MM.1S (cell line): Measurements from ENCODE around the gene APAF1.

Experiments
- DNase-seq: peaks from one replicate; pipeline ENCODE4 v3.0.0-alpha.2; 2015
- H2AFZ ChIP-seq: fragments of 300-600 bp; sonication (generic); 2 replicates; pipeline ENCODE4 v1.6.0; 2016; ENCODE audit warnings: antibody characterized with exemption, low read length
- H3F3A ChIP-seq: fragments of 300-600 bp; sonication (generic); 2 replicates; pipeline ENCODE4 v1.6.1; 2016; ENCODE audit warnings: mild to moderate bottlenecking, antibody characterized with exemption, low read length, moderate library complexity, mixed read lengths; ENCODE audit not compliant: insufficient read depth
- H3K27ac ChIP-seq: fragments of 300-600 bp; sonication (generic); 2 replicates; pipeline ENCODE4 v1.5.1; 2016; ENCODE audit warnings: mild to moderate bottlenecking, low read length
- H3K27me3 ChIP-seq: fragments of 300-600 bp; sonication (generic); replicated peaks from 2 replicates; pipeline ENCODE4 v1.6.0; 2016; ENCODE audit warnings: low read length; ENCODE audit not compliant: insufficient read depth
- H3K36me3 ChIP-seq: fragments of 300-600 bp; sonication (generic); replicated peaks from 2 replicates; pipeline ENCODE4 v1.6.1; 2016; ENCODE audit warnings: mild to moderate bottlenecking, low read length, mixed read lengths; ENCODE audit not compliant: insufficient read depth
- H3K4me1 ChIP-seq: fragments of 300-600 bp; sonication (generic); 2 replicates; pipeline ENCODE4 v1.6.1; 2016; ENCODE audit warnings: low read length, mixed read lengths
- H3K4me2 ChIP-seq: fragments of 300-600 bp; sonication (generic); 2 replicates; pipeline ENCODE4 v1.6.0; 2016; ENCODE audit warnings: low read depth, low read length
- H3K4me3 ChIP-seq: fragments of 300-600 bp; sonication (generic); 2 replicates; pipeline ENCODE4 v1.5.1; 2016; ENCODE audit warnings: low read length, mixed read lengths
- H3K79me2 ChIP-seq: fragments of 300-600 bp; sonication (generic); 2 replicates; pipeline ENCODE4 v1.6.1; 2016; ENCODE audit warnings: mixed run types, low read length, mixed read lengths
- H3K9ac ChIP-seq: fragments of 300-600 bp; sonication (generic); 2 replicates; pipeline ENCODE4 v1.6.1; 2016; ENCODE audit warnings: low read length, mixed read lengths
- H3K9me2 ChIP-seq: fragments of 300-600 bp; sonication (generic); replicated peaks from 2 replicates; pipeline ENCODE4 v1.6.1; 2016; ENCODE audit warnings: mild to moderate bottlenecking, low read length, mixed read lengths; ENCODE audit not compliant: insufficient read depth
- H3K9me3 ChIP-seq: fragments of 300-600 bp; sonication (generic); replicated peaks from 2 replicates; pipeline ENCODE4 v1.6.1; 2016; ENCODE audit warnings: mild to moderate bottlenecking, low read length, mixed read lengths; ENCODE audit not compliant: insufficient read depth
- H4K20me1 ChIP-seq: fragments of 300-600 bp; sonication (generic); 2 replicates; pipeline ENCODE4 v1.6.1; 2016; ENCODE audit warnings: mild to moderate bottlenecking, low read length, moderate library complexity, mixed read lengths; ENCODE audit not compliant: insufficient read depth
- EZH2 ChIP-seq: fragments of 300-600 bp; sonication (generic); optimal IDR thresholded peaks from 2 replicates; pipeline ENCODE3; 2017; ENCODE audit warnings: low read depth, mild to moderate bottlenecking, antibody characterized with exemption, low read length, mixed read lengths
- EZH2phosphoT487 ChIP-seq: fragments of 300-600 bp; sonication (generic); IDR thresholded peaks from 2 replicates; pipeline ENCODE4 v1.6.1; 2018; ENCODE audit warnings: antibody characterized with exemption, low read length
- TF ChIP-seq, protein P1 (sequence below): fragments of 300-600 bp; sonication (generic); IDR thresholded peaks from 2 replicates; pipeline ENCODE4 v1.5.1; 2016; ENCODE audit warnings: antibody characterized with exemption, low read length, mixed read lengths

APAF1 gene

GRCh38 chr12:98735821-98736220, 90.7 kb downstream of the APAF1 start:
- no peaks in the 10 kb centered on the region for H3K27me3 ChIP-seq
- no peak overlapping the region for H2AFZ ChIP-seq
- DNase-seq: no peak
- no peaks in the 10 kb centered on the region for H3F3A ChIP-seq
- TF ChIP-seq EZH2phosphoT487: no peak
- no peak for TF ChIP-seq EZH2
- TF ChIP-seq, protein P1, sequence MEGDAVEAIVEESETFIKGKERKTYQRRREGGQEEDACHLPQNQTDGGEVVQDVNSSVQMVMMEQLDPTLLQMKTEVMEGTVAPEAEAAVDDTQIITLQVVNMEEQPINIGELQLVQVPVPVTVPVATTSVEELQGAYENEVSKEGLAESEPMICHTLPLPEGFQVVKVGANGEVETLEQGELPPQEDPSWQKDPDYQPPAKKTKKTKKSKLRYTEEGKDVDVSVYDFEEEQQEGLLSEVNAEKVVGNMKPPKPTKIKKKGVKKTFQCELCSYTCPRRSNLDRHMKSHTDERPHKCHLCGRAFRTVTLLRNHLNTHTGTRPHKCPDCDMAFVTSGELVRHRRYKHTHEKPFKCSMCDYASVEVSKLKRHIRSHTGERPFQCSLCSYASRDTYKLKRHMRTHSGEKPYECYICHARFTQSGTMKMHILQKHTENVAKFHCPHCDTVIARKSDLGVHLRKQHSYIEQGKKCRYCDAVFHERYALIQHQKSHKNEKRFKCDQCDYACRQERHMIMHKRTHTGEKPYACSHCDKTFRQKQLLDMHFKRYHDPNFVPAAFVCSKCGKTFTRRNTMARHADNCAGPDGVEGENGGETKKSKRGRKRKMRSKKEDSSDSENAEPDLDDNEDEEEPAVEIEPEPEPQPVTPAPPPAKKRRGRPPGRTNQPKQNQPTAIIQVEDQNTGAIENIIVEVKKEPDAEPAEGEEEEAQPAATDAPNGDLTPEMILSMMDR: no peak
- H3K4me3 ChIP-seq: no peak overlapping the region
- H3K9ac ChIP-seq: no peak overlapping the region
- H3K9me2 ChIP-seq: no peaks in the 10 kb centered on the region
- no peak overlapping the region for H3K4me2 ChIP-seq
- H4K20me1 ChIP-seq: no peaks in the 10 kb centered on the region
- H3K4me1 ChIP-seq: no peaks in the 10 kb centered on the region
- no peak overlapping the region for H3K27ac ChIP-seq
- H3K79me2 ChIP-seq: no peaks in the 10 kb centered on the region
- H3K9me3 ChIP-seq: no peaks in the 10 kb centered on the region
- H3K36me3 ChIP-seq: no peaks in the 10 kb centered on the region

DNA sequence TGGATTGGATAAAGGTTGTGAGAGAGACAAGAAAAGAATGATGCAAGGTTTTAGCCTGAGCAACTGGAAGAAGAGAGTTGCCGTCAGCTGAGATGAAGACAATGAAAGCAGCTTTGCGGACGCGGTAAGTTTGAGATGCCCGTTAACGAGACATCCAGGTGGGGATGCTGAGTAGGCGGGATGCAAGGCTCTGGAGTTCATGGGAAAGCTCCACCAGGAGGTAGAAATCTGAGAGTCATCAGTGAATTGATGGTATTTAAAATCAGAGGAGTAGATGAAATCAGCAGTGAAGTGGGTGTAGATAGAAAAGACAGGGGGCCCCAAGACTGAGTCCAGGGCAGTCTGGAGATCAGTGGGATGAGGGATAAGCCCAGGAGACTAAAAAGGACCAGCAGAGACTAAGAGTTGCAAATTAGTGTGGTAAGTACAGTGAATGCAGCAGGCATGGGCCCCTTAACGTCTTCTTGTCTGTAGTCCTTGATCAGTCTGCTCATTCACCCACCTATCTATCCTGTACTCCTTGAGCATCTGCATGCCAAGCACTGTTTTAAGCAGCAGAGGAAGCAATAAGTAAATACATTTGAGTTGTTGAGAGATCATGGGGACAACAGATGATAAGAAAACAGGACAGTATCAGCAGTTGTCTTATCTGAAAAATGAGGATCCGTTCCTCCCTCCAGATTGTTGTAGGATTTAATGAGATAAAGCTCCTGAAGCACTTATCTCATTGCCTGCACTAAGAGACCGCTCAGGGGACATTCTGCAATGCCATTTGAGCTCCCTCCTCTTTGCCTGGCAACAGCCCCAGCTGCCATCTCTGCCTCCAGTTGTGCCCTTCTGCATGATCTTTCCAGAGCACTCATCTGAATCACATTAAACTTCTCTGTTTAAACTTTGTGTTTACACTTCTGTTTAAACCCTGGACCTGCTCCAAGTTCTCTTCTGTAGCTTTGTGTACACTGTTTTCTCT, 91.5 kb downstream of the APAF1 start:
- Histone ChIP-seq H3K27me3 (no peaks in the 10 kb centered on the region), H3K9ac (no peak overlapping the region), H3K4me1 (no peaks in the 10 kb centered on the region), H3K9me2 (no peaks in the 10 kb centered on the region), H3K27ac (no peak overlapping the region), H2AFZ (no peak overlapping the region), H3K79me2 (no peaks in the 10 kb centered on the region), H3K4me2 (no peak overlapping the region), H3K4me3 (no peak overlapping the region), H3K36me3 (no peaks in the 10 kb centered on the region), H3K9me3 (no peaks in the 10 kb centered on the region), H3F3A (no peaks in the 10 kb centered on the region), H4K20me1 (no peaks in the 10 kb centered on the region)
- no peak for TF ChIP-seq EZH2phosphoT487
- TF ChIP-seq EZH2: no peak
- TF ChIP-seq, protein P1: no peak
- no peak for DNase-seq

DNA sequence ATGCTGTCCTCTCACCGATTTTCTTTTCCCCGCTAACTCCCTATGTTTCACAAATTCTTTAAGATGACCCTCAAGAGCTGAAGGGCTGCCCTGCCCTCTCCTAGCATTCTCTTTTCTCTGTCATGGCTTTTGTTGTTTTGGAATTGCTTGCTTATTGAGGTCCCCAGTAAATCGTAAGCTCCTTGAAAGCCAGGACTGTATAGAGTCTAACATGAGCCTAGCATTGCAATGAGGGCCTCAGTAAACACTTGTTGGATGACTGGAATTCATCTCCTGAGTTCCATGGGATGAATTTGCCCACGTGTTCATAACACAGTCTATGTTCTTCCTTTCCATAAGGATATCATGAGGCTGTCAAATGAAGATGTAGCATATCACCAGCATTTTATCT, 92.2 kb downstream of the APAF1 start:
- H3K27ac ChIP-seq: no peak overlapping the region
- H3K4me2 ChIP-seq: no peak overlapping the region

More for the DNA sequence above, 92.2 kb downstream of the APAF1 start:
- DNase-seq: no peak
- Histone ChIP-seq H3K9ac (no peak overlapping the region), H4K20me1 (no peaks in the 10 kb centered on the region), H3K4me1 (no peaks in the 10 kb centered on the region), H2AFZ (no peak overlapping the region), H3K9me2 (no peaks in the 10 kb centered on the region), H3K4me3 (no peak overlapping the region), H3K27me3 (no peaks in the 10 kb centered on the region), H3F3A (no peaks in the 10 kb centered on the region), H3K9me3 (no peaks in the 10 kb centered on the region), H3K36me3 (no peaks in the 10 kb centered on the region), H3K79me2 (no peaks in the 10 kb centered on the region)
- TF ChIP-seq EZH2phosphoT487 (no peak), EZH2 (no peak)
- TF ChIP-seq, protein P1: no peak
